CD4-positive, alpha-beta memory T cell (primary cell): ENCODE data around the gene TAF3. TPM values are rescaled to one million over a fixed set of nuclear protein-coding genes. Genes with fewer than 3 reads are reported as not detected.
A peak's percentile ranks its signal among the peaks of the same experiment; 100 is the strongest.
"Not testable (repeated sequence)": the region's sequence is repeated elsewhere in the genome, so short reads cannot be mapped to it uniquely, and the experiment has no call there.

ENCODE experiments used
- CTCF ChIA-PET: fragments of 350-600 bp; sonication (Branson Sonifier 250); formaldehyde crosslinking; loops from one replicate; lab custom pipeline; 2021; ENCODE audit warnings: inconsistent platforms; ENCODE audit not compliant: partially characterized antibody; lab: Charles Lee
- POLR2A ChIA-PET: fragments of 350-600 bp; sonication (Branson Sonifier 250); formaldehyde crosslinking; loops from one replicate; lab custom pipeline; 2021; ENCODE audit not compliant: partially characterized antibody; lab: Charles Lee
- DNase-seq, 5 donors: peaks; one replicate each; pipeline versions ENCODE4 v3.0.0 to v3.0.0-alpha.2; 2020 to 2022; ENCODE audit warnings: mixed read lengths in 1 of 5
- H3K27ac ChIP-seq: one replicate; pipeline ENCODE4 v1.7.0; 2013; ENCODE audit warnings: low read depth, low read length
- H3K27me3 ChIP-seq: 2 replicates; pipeline ENCODE4 v1.7.0; 2013; ENCODE audit warnings: mild to moderate bottlenecking, low read length, moderate library complexity; ENCODE audit not compliant: insufficient read depth
- H3K36me3 ChIP-seq: 2 replicates; pipeline ENCODE4 v1.7.0; 2013; ENCODE audit warnings: mild to moderate bottlenecking, low read length, moderate library complexity; ENCODE audit not compliant: insufficient read depth
- H3K4me1 ChIP-seq: 2 replicates; pipeline ENCODE4 v1.7.0; 2013; ENCODE audit warnings: mild to moderate bottlenecking, low read length, moderate library complexity; ENCODE audit not compliant: insufficient read depth
- H3K4me3 ChIP-seq, 2 donors: one replicate each; pipeline ENCODE4 v1.7.0; 2013; ENCODE audit warnings: low read length in 2 of 2, mild to moderate bottlenecking in 1 of 2
- H3K9me3 ChIP-seq, 2 donors: one replicate each; pipeline ENCODE4 v1.7.0; 2013; ENCODE audit warnings: low read length in 2 of 2, control low read depth in 1 of 2; ENCODE audit not compliant: control insufficient read depth in 1 of 2
- H3K27ac Mint-ChIP-seq, 7 donors: one replicate each; pipeline ENCODE4 v1.8.0; 2020 to 2021; ENCODE audit warnings: mixed read lengths in 7 of 7, mild to moderate bottlenecking in 6 of 7, inconsistent platforms in 3 of 7, moderate library complexity in 3 of 7
- H3K27me3 Mint-ChIP-seq, 2 donors: one replicate each; pipeline ENCODE4 v1.8.0; 2020 to 2021; ENCODE audit warnings: mixed read lengths in 2 of 2
- H3K36me3 Mint-ChIP-seq, 2 donors: one replicate each; pipeline ENCODE4 v1.8.0; 2020 to 2021; ENCODE audit warnings: mixed read lengths in 2 of 2, inconsistent platforms in 1 of 2, mild to moderate bottlenecking in 1 of 2
- H3K4me1 Mint-ChIP-seq, 4 donors: one replicate each; pipeline ENCODE4 v1.8.0; 2020 to 2021; ENCODE audit warnings: mixed read lengths in 4 of 4, mild to moderate bottlenecking in 1 of 4
- H3K4me3 Mint-ChIP-seq, 8 donors: one replicate each; pipeline ENCODE4 v1.8.0; 2020 to 2021; ENCODE audit warnings: mixed read lengths in 8 of 8, mild to moderate bottlenecking in 7 of 8, moderate library complexity in 6 of 8, inconsistent platforms in 3 of 8
- H3K9me3 Mint-ChIP-seq, 8 donors: one replicate each; pipeline ENCODE4 v1.8.0; 2020 to 2021; ENCODE audit warnings: mixed read lengths in 8 of 8, mild to moderate bottlenecking in 5 of 8, inconsistent platforms in 3 of 8, moderate library complexity in 1 of 8
- intact Hi-C: fragments of 100-400 bp; cut with micrococcal nuclease; formaldehyde crosslinking; loops from one replicate; pipeline ENCODE4 v1.15.1; 2023
- polyA plus RNA-seq, 2 donors: library from polyadenylated mRNA; unstranded; fragments of 300-500 nt; fragmentation: Illumina TruSeq; gene quantifications; one replicate each; pipeline ENCODE4 v1.2.3, GENCODE V29; 2021
- total RNA-seq, 2 experiments: library from RNA; stranded (reverse); gene quantifications; one replicate each; pipeline ENCODE4 v1.2.3, GENCODE V29; 2021

TAF3 gene, protein sequence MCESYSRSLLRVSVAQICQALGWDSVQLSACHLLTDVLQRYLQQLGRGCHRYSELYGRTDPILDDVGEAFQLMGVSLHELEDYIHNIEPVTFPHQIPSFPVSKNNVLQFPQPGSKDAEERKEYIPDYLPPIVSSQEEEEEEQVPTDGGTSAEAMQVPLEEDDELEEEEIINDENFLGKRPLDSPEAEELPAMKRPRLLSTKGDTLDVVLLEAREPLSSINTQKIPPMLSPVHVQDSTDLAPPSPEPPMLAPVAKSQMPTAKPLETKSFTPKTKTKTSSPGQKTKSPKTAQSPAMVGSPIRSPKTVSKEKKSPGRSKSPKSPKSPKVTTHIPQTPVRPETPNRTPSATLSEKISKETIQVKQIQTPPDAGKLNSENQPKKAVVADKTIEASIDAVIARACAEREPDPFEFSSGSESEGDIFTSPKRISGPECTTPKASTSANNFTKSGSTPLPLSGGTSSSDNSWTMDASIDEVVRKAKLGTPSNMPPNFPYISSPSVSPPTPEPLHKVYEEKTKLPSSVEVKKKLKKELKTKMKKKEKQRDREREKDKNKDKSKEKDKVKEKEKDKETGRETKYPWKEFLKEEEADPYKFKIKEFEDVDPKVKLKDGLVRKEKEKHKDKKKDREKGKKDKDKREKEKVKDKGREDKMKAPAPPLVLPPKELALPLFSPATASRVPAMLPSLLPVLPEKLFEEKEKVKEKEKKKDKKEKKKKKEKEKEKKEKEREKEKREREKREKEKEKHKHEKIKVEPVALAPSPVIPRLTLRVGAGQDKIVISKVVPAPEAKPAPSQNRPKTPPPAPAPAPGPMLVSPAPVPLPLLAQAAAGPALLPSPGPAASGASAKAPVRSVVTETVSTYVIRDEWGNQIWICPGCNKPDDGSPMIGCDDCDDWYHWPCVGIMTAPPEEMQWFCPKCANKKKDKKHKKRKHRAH
- total RNA-seq (10 to 100 TPM; 21.4 to 21.8 TPM), polyA plus RNA-seq (10 to 100 TPM in 1 of 2 donors, 1 to 10 TPM in 1; 3.0 to 15.6 TPM)

DNA sequence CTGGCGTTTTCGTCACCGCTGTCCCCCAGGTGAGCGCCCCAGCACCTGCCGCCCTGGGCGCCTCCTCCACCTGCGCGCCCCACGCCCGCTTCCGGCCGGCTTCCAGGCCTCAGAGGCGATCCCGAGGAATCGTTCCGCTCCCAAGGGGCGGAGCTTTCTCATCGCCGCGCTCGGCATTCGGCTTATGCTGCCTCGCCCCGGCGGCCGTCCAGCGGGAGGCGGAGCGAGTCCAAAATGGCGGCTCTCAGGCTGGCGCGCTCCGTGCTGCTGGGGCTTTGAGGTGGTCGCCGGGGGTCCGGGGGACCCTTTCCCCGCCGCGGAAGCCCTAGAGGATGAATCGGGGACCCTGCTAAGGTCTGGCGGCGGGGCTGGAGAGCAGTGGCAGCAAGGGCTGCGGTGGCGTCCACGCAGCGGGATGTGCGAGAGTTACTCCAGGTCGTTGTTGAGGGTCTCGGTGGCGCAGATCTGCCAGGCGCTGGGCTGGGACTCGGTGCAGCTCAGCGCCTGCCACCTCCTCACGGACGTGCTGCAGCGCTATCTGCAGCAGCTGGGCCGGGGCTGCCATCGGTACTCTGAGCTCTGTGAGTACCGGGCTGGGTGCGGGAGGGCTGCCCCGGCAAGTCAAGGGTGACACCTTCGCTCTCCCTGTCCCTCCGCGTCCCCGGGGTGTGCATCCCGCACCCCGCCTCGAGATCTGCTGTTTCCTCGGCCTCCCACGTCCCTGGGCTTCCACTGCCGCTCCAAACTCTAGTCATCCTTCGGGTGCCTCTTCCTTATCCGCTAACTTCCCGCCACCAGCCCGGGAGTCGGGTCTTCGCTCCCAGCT, at the start of gene TAF3:
Gene TAF3, plus strand, starts transcription at position 211 of the 826 bp plus-strand sequence. Its CDS starts 205 bp downstream, at position 416.
- Mint-ChIP-seq H3K4me1 (peaks cover 24 to 51% (median 38%) of the 10 kb centered on the region in 4 donors), H3K27ac (peak within 1 kb of the TSS; percentile 86 to 96 (median 91)), H3K9me3 (no peaks in the 10 kb centered on the region), H3K4me3 (peak within 1 kb of the TSS; percentile 92 to 99 (median 97)), H3K36me3 (peaks cover 0 to 25% of the 10 kb centered on the region in 2 donors), H3K27me3 (peaks cover 3 to 10% of the 10 kb centered on the region in 2 donors)
- H3K4me3 ChIP-seq: peak within 1 kb of the TSS; percentile 76 to 83
- peak; percentile 90 to 92 (median 90) for DNase-seq
- H3K9me3 ChIP-seq: no peaks in the 10 kb centered on the region
- CTCF ChIA-PET: interaction anchor here (0.9 to 2.9 kb wide), 5 partner anchors 9 to 62 kb away, joined by 3 to 9 read pairs (median 4); partner anchors contain the start of genes ATP5F1C and KIN
- intact Hi-C loops: loop anchor here (1.0 kb wide), 1 partner anchor 30 kb away; the partner anchor contains the start of gene ATP5F1C
- H3K27ac ChIP-seq: peak within 1 kb of the TSS; percentile 59
- no peaks in the 10 kb centered on the region for H3K27me3 ChIP-seq
- no peaks in the 10 kb centered on the region for H3K36me3 ChIP-seq
- POLR2A ChIA-PET: interaction anchor here (0.7 to 3.5 kb wide), 11 partner anchors 9 to 1278 kb away, joined by 3 to 102 read pairs (median 4); partner anchors contain the start of genes ATP5F1C and KIN
- H3K4me1 ChIP-seq: peaks cover 24% of the 10 kb centered on the region

DNA sequence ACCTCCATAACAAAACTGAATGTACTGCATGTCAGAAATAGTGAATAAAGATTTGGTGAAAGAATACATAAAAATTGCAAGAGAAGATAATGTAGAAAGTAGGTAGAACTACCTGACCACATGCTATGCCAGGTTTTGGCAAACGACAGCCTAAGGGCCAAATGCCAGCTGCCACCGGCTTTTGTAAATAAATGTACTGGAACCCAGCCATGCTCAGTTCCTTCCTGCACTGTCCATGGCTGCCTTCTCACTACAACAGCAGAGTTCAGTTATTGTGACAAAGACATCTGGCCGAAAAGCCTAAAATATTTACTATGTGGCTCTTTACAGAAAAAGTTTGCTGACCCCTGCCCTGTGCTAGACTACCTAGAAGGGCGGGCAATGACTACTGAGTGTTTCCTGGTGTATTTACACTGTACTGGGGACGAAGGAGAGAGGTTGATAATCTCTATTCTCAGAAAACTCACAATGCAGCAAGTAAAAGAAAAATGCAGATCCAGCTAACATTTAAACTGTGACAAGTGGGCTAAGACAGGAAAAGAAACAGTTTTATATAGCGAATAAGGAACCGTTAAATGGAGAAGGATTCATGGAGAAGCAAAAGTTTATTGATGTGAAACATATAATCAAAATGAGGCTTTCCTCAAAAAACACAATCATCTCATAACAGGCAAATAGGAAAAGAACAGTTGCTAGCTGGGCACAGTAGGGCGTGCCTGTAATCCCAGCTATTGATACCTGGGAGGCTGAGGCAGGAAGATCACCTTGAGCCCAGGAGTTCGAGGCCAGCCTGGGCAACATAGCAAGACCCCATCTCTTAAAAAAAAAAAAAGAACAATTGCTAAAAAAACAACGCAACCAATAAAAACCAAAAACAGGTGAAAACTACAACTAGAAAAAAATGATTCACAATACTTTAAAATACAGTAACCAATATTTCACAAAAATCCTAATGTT, 44.2 kb upstream of the TAF3 start:
- H3K4me1 Mint-ChIP-seq: peaks cover 0 to 1% (median under 1%) of the 10 kb centered on the region in 4 donors
- H3K36me3 Mint-ChIP-seq: peaks cover 44 to 75% of the 10 kb centered on the region in 2 donors
- POLR2A ChIA-PET: no interaction called here

GRCh38 chr10:7776777-7777176, 41.5 kb upstream of the TAF3 start:
- no peak for DNase-seq
- H3K27ac Mint-ChIP-seq: no peak overlapping the region
- Histone ChIP-seq H3K4me3 (no peak overlapping the region), H3K27ac (no peak overlapping the region), H3K9me3 (no peaks in the 10 kb centered on the region), H3K36me3 (peaks cover 54% of the 10 kb centered on the region), H3K4me1 (no peaks in the 10 kb centered on the region), H3K27me3 (no peaks in the 10 kb centered on the region)
- ChIA-PET POLR2A (interaction anchor here (0.6 kb wide), 1 partner anchor 19 kb away, joined by 3 read pairs; no protein-coding TSS in a partner anchor), CTCF (interaction anchor here (0.7 kb wide), 1 partner anchor 170 kb away, joined by 3 read pairs; no protein-coding TSS in a partner anchor)
- peaks cover 43 to 74% of the 10 kb centered on the region in 2 donors for H3K36me3 Mint-ChIP-seq
- H3K4me1 Mint-ChIP-seq: peaks cover 0 to 6% (median 5%) of the 10 kb centered on the region in 4 donors
- H3K9me3 Mint-ChIP-seq: no peaks in the 10 kb centered on the region
- no peaks in the 10 kb centered on the region for H3K27me3 Mint-ChIP-seq
- H3K4me3 Mint-ChIP-seq: no peak overlapping the region
- intact Hi-C loops: no loop called here

More for the DNA sequence above, 44.2 kb upstream of the TAF3 start:
- Histone ChIP-seq H3K4me3 (no peak overlapping the region), H3K4me1 (no peaks in the 10 kb centered on the region), H3K9me3 (no peaks in the 10 kb centered on the region), H3K27ac (no peak overlapping the region), H3K36me3 (peaks cover 47% of the 10 kb centered on the region), H3K27me3 (no peaks in the 10 kb centered on the region)
- Mint-ChIP-seq H3K4me3 (no peak overlapping the region), H3K9me3 (no peaks in the 10 kb centered on the region), H3K27ac (no peak overlapping the region), H3K27me3 (no peaks in the 10 kb centered on the region)
- intact Hi-C loops: no loop called here
- no peak for DNase-seq
- CTCF ChIA-PET: no interaction called here

- H3K27ac ChIP-seq, H3K4me3 ChIP-seq, intact Hi-C loops, H3K9me3 Mint-ChIP-seq, POLR2A ChIA-PET, H3K4me3 Mint-ChIP-seq, H3K27ac Mint-ChIP-seq, CTCF ChIA-PET, H3K27me3 ChIP-seq, H3K9me3 ChIP-seq, DNase-seq, H3K27me3 Mint-ChIP-seq: not testable (repeated sequence)
- peaks cover 19 to 28% (median 23%) of the 10 kb centered on the region in 4 donors for H3K4me1 Mint-ChIP-seq
- H3K36me3 Mint-ChIP-seq: peaks cover 28 to 47% of the 10 kb centered on the region in 2 donors
- peaks cover 26% of the 10 kb centered on the region for H3K36me3 ChIP-seq
- peaks cover 35% of the 10 kb centered on the region for H3K4me1 ChIP-seq
Observed at GRCh38 chr10:7782194-7782593, 36.1 kb upstream of the TAF3 start.

- H3K4me3 Mint-ChIP-seq: no peak overlapping the region
- no peaks in the 10 kb centered on the region for H3K27me3 Mint-ChIP-seq
- peak overlapping the region in 1 of 2 donors; percentile 91 for H3K4me3 ChIP-seq
- peaks cover under 1% of the 10 kb centered on the region for H3K36me3 ChIP-seq
- H3K27ac ChIP-seq: no peak overlapping the region
- peaks cover 66% of the 10 kb centered on the region for H3K4me1 ChIP-seq
- ChIA-PET POLR2A (interaction anchor here (4.3 kb wide), 1 partner anchor 32 kb away, joined by 102 read pairs; the partner anchor contains the start of gene TAF3), CTCF (no interaction called here)
- no peaks in the 10 kb centered on the region for H3K27me3 ChIP-seq
- H3K36me3 Mint-ChIP-seq: peaks cover 13 to 21% of the 10 kb centered on the region in 2 donors
- no peaks in the 10 kb centered on the region for H3K9me3 Mint-ChIP-seq
- intact Hi-C loops: no loop called here
- no peaks in the 10 kb centered on the region for H3K9me3 ChIP-seq
- no peak for DNase-seq
- peaks cover 33 to 56% (median 42%) of the 10 kb centered on the region in 4 donors for H3K4me1 Mint-ChIP-seq
- peak overlapping the region in 3 of 7 donors; percentile 22 to 49 (median 30) for H3K27ac Mint-ChIP-seq
Observed at GRCh38 chr10:7786430-7786829, 31.9 kb upstream of the TAF3 start.
